H1 (cell line): ENCODE results near the gene MRPS34. TPM values are rescaled to one million over a fixed set of nuclear protein-coding genes. Genes with fewer than 3 reads are reported as not detected.

Experiments used
- CTCF ChIA-PET: fragments of 300-600 bp; sonication (Branson Sonifier 250); formaldehyde crosslinking; loops from one replicate; lab custom pipeline; 2021; ENCODE audit not compliant: partially characterized antibody; lab: Charles Lee
- POLR2A ChIA-PET: fragments of 300-600 bp; sonication (Branson Sonifier 250); formaldehyde crosslinking; loops from one replicate; lab custom pipeline; 2021; ENCODE audit warnings: inconsistent platforms; ENCODE audit not compliant: partially characterized antibody; lab: Charles Lee
- DNase-seq, 2 experiments: peaks; one replicate each; pipeline versions ENCODE4 v3.0.0 to v3.0.0-alpha.2; 2010 to 2022; ENCODE audit warnings: low spot score in 2 of 2, low read depth in 1 of 2, mixed read lengths in 1 of 2
- FAIRE-seq: peaks from 2 replicates; lab custom pipeline; 2011; peaks lifted over from hg19 to GRCh38; lab: Jason Lieb, UNC
- H2AFZ ChIP-seq: 2 replicates; pipeline ENCODE4 v1.8.1; 2012; ENCODE audit warnings: low read length, inconsistent platforms
- H2AK5ac ChIP-seq: 2 replicates; pipeline ENCODE4 v1.6.1; 2013; ENCODE audit warnings: low read depth, low read length
- H2BK120ac ChIP-seq: replicated peaks from 2 replicates; pipeline ENCODE3; 2013; ENCODE audit warnings: low read depth, low read length, inconsistent platforms
- H2BK12ac ChIP-seq: 2 replicates; pipeline ENCODE4 v1.6.1; 2013; ENCODE audit warnings: low read depth, low read length
- H2BK15ac ChIP-seq: 2 replicates; pipeline ENCODE4 v1.6.1; 2013; ENCODE audit warnings: low read length
- H2BK20ac ChIP-seq: 2 replicates; pipeline ENCODE4 v1.6.1; 2013; ENCODE audit warnings: low read length
- H2BK5ac ChIP-seq: 2 replicates; pipeline ENCODE4 v1.6.1; 2013; ENCODE audit warnings: low read depth, low read length
- H3K14ac ChIP-seq: 2 replicates; pipeline ENCODE4 v1.6.1; 2013; ENCODE audit warnings: inconsistent platforms; ENCODE audit not compliant: insufficient read length
- H3K18ac ChIP-seq: 2 replicates; pipeline ENCODE4 v1.6.1; 2013; ENCODE audit warnings: low read length; ENCODE audit errors: extremely low read depth
- H3K23ac ChIP-seq: 2 replicates; pipeline ENCODE4 v1.6.1; 2013; ENCODE audit warnings: inconsistent platforms; ENCODE audit not compliant: insufficient read length
- H3K23me2 ChIP-seq: 2 replicates; pipeline ENCODE4 v1.6.1; 2013; ENCODE audit warnings: low read depth, low read length
- H3K27ac ChIP-seq: 2 replicates; pipeline ENCODE4 v1.6.1; 2011; ENCODE audit warnings: low read depth, low read length, inconsistent platforms
- H3K27me3 ChIP-seq, 4 experiments: replicated peaks in 1 of 4; 1 replicate in 1 of 4; 2 replicates in 3 of 4; pipeline versions ENCODE4 v1.6.1 to v1.8.1; 2011 to 2013; ENCODE audit warnings: low read length in 3 of 4, mild to moderate bottlenecking in 3 of 4, inconsistent platforms in 2 of 4, mixed read lengths in 2 of 4, moderate library complexity in 1 of 4; ENCODE audit not compliant: control insufficient read depth in 3 of 4, insufficient read depth in 3 of 4; ENCODE audit errors: extremely low read depth in 1 of 4
- H3K36me3 ChIP-seq, 4 experiments: 2 replicates each; pipeline versions ENCODE4 v1.6.1 to v1.8.1; 2011 to 2013; ENCODE audit warnings: mild to moderate bottlenecking in 4 of 4, low read length in 3 of 4, moderate library complexity in 2 of 4, control low read depth in 1 of 4, inconsistent platforms in 1 of 4; ENCODE audit not compliant: insufficient read depth in 4 of 4, control insufficient read depth in 2 of 4
- H3K4ac ChIP-seq: replicated peaks from 2 replicates; pipeline ENCODE3; 2013; ENCODE audit warnings: low read length, low read depth, mixed read lengths, inconsistent platforms; ENCODE audit not compliant: insufficient read length
- H3K4me1 ChIP-seq, 4 experiments: replicated peaks in 1 of 4; 1 replicate in 1 of 4; 2 replicates in 3 of 4; pipeline versions ENCODE4 v1.6.1 to v1.8.1; 2011 to 2013; ENCODE audit warnings: low read length in 3 of 4, inconsistent platforms in 2 of 4, mixed read lengths in 1 of 4; ENCODE audit not compliant: insufficient read depth in 4 of 4, control insufficient read depth in 3 of 4
- H3K4me2 ChIP-seq, 2 experiments: 2 replicates each; pipeline versions ENCODE4 v1.6.1 to v1.8.1; 2011 to 2013; ENCODE audit warnings: low read depth in 2 of 2, low read length in 2 of 2, control low read depth in 1 of 2, inconsistent platforms in 1 of 2, mild to moderate bottlenecking in 1 of 2; ENCODE audit not compliant: insufficient read depth in 1 of 2
- H3K4me3 ChIP-seq, 4 experiments: fragments of 200-600, 300-600 bp in 1 of 4; sonication (generic), shearing (Covaris generic), sonication (Bioruptor Twin) in 1 of 4; 2 replicates each; pipeline versions ENCODE4 v1.5.1 to v1.8.1; 2011 to 2016; ENCODE audit warnings: low read length in 4 of 4, low read depth in 3 of 4, control low read depth in 2 of 4, inconsistent platforms in 2 of 4, mild to moderate bottlenecking in 2 of 4, mixed read lengths in 1 of 4, moderate library complexity in 1 of 4; ENCODE audit not compliant: insufficient read depth in 2 of 4; ENCODE audit errors: extremely low read depth in 1 of 4
- H3K56ac ChIP-seq: replicated peaks from 2 replicates; pipeline ENCODE3; 2013; ENCODE audit warnings: low read depth, mild to moderate bottlenecking, mixed read lengths, low read length, inconsistent platforms; ENCODE audit not compliant: insufficient read length
- H3K79me1 ChIP-seq: 2 replicates; pipeline ENCODE4 v1.6.1; 2013; ENCODE audit warnings: low read depth, low read length, control low read depth
- H3K79me2 ChIP-seq, 2 experiments: 2 replicates each; pipeline versions ENCODE4 v1.6.1 to v1.8.1; 2012 to 2013; ENCODE audit warnings: low read length in 2 of 2, mild to moderate bottlenecking in 2 of 2, inconsistent platforms in 1 of 2; ENCODE audit not compliant: insufficient read depth in 2 of 2, control insufficient read depth in 1 of 2
- H3K9ac ChIP-seq, 4 experiments: replicated peaks in 1 of 4; 1 replicate in 1 of 4; 2 replicates in 3 of 4; pipeline versions ENCODE4 v1.6.1 to v1.8.1; 2011 to 2013; ENCODE audit warnings: low read depth in 3 of 4, low read length in 3 of 4, control low read depth in 2 of 4, mild to moderate bottlenecking in 2 of 4, moderate library complexity in 2 of 4, inconsistent platforms in 1 of 4; ENCODE audit errors: extremely low read depth in 1 of 4
- H3K9me3 ChIP-seq, 2 experiments: 2 replicates each; pipeline versions ENCODE4 v1.6.1 to v1.8.1; 2012 to 2013; ENCODE audit warnings: mild to moderate bottlenecking in 2 of 2, moderate library complexity in 2 of 2, control low read depth in 1 of 2, inconsistent platforms in 1 of 2, low read depth in 1 of 2, low read length in 1 of 2, mixed read lengths in 1 of 2; ENCODE audit not compliant: insufficient read depth in 2 of 2
- H4K20me1 ChIP-seq, 2 experiments: replicated peaks in 1 of 2; 2 replicates each; pipeline versions ENCODE3 to v1.8.1; 2011 to 2013; ENCODE audit warnings: inconsistent platforms in 2 of 2, low read length in 2 of 2, mild to moderate bottlenecking in 1 of 2; ENCODE audit not compliant: insufficient read depth in 2 of 2, control insufficient read depth in 1 of 2
- H4K5ac ChIP-seq: 2 replicates; pipeline ENCODE4 v1.6.1; 2013; ENCODE audit warnings: low read length, low read depth, mixed read lengths, inconsistent platforms; ENCODE audit not compliant: insufficient read length
- H4K8ac ChIP-seq: 2 replicates; pipeline ENCODE4 v1.8.0; 2013; ENCODE audit warnings: mild to moderate bottlenecking, moderate library complexity, low read length, inconsistent platforms; ENCODE audit not compliant: insufficient read depth; ENCODE audit errors: extremely low read depth
- H4K91ac ChIP-seq: replicated peaks from 2 replicates; pipeline ENCODE3; 2013; ENCODE audit warnings: low read length, mixed read lengths, inconsistent platforms; ENCODE audit not compliant: insufficient read length
- ATF3 ChIP-seq: IDR thresholded peaks from 2 replicates; pipeline ENCODE4 v1.6.1; 2011; ENCODE audit warnings: low read depth, mild to moderate bottlenecking, low read length; ENCODE audit not compliant: insufficient read depth
- CBX5 ChIP-seq: fragments of 300-800, 300-1000 bp; sonication (generic); IDR thresholded peaks from 2 replicates; pipeline ENCODE4 v1.7.1; 2016; ENCODE audit warnings: antibody characterized with exemption, low read length, low read depth
- CBX8 ChIP-seq: fragments of 300-800, 300-1000 bp; sonication (generic); IDR thresholded peaks from 2 replicates; pipeline ENCODE4 v1.7.1; 2016; ENCODE audit warnings: low read depth, low read length, borderline replicate concordance
- E2F6 ChIP-seq: IDR thresholded peaks from 2 replicates; pipeline ENCODE4 v1.6.1; 2012; ENCODE audit warnings: inconsistent platforms
- FOSL1 ChIP-seq: IDR thresholded peaks from 2 replicates; pipeline ENCODE4 v1.6.1; 2011; ENCODE audit warnings: mild to moderate bottlenecking, low read depth, low read length, moderate library complexity; ENCODE audit not compliant: insufficient read depth
- GTF2F1 ChIP-seq: IDR thresholded peaks from 2 replicates; pipeline ENCODE4 v1.6.1; 2012; ENCODE audit warnings: low read depth, low read length, improper control_type of control experiment, borderline replicate concordance
- KDM1A ChIP-seq: fragments of 200-600, 300-600 bp; sonication (generic); IDR thresholded peaks from 2 replicates; pipeline ENCODE4 v1.7.1; 2016; ENCODE audit warnings: mild to moderate bottlenecking, low read length, borderline replicate concordance
- KDM4A ChIP-seq: IDR thresholded peaks from one replicate; pipeline ENCODE4 v1.7.1; 2012; ENCODE audit warnings: low read depth, mild to moderate bottlenecking, moderate library complexity, low read length, inconsistent platforms; ENCODE audit not compliant: severe bottlenecking
- KDM5A ChIP-seq: fragments of 200-600 bp; IDR thresholded peaks from 2 replicates; pipeline ENCODE4 v1.7.1; 2012; ENCODE audit warnings: mild to moderate bottlenecking, low read length, inconsistent platforms, mixed read lengths
- MAFK ChIP-seq: IDR thresholded peaks from 2 replicates; pipeline ENCODE4 v1.6.1; 2012; ENCODE audit warnings: low read depth, mild to moderate bottlenecking, improper control_type of control experiment, low read length
- NRF1 ChIP-seq: IDR thresholded peaks from 2 replicates; pipeline ENCODE4 v1.6.1; 2011; ENCODE audit warnings: mild to moderate bottlenecking, low read depth, low read length, improper control_type of control experiment
- POLR2A ChIP-seq, 2 experiments: IDR thresholded peaks; 1 replicate in 1 of 2; 2 replicates in 1 of 2; pipeline ENCODE4 v1.6.1; 2011; ENCODE audit warnings: low read depth in 2 of 2, low read length in 2 of 2, mild to moderate bottlenecking in 2 of 2; ENCODE audit errors: control extremely low read depth in 1 of 2
- SIRT6 ChIP-seq: IDR thresholded peaks from one replicate; pipeline ENCODE4 v1.7.1; 2012; ENCODE audit warnings: low read length, inconsistent platforms
- TEAD4 ChIP-seq: IDR thresholded peaks from 2 replicates; pipeline ENCODE4 v1.6.1; 2012; ENCODE audit warnings: low read depth, low read length, inconsistent platforms, mixed read lengths
- WGBS, 2 experiments: shearing (Covaris generic) in 1 of 2; methylation state at CpG; one replicate each; pipeline versions ENCODE4 v1.1.6 to v1.1.7; 2013 to 2015; ENCODE audit warnings: low lambda C conversion rate in 2 of 2, mixed read lengths in 2 of 2, inconsistent platforms in 1 of 2, low coverage in 1 of 2, missing lambda C conversion rate in 1 of 2; ENCODE audit not compliant: insufficient replicate concordance in 2 of 2, insufficient coverage in 1 of 2, insufficient read length in 1 of 2; ENCODE audit errors: extremely low coverage in 1 of 2, missing lambda C conversion rate in 1 of 2; 5-methylcytosine and 5-hydroxymethylcytosine counted together
- polyA plus RNA-seq, 7 experiments: library from polyadenylated mRNA; depleted of rRNA in 3 of 7; stranded (reverse) in 5 of 7; unstranded in 2 of 7; fragments of >200 nt in 5 of 7; fragments of 200-250 nt in 2 of 7; gene quantifications; 1 replicate in 5 of 7; 2 replicates in 1 of 7; 4 replicates in 1 of 7; pipeline versions ENCODE4 v1.2.1 to v1.2.3, GENCODE V29; 2011 to 2013; ENCODE audit warnings: missing spikeins in 2 of 7, mixed read lengths in 2 of 7
- total RNA-seq: library from RNA; stranded (reverse); fragmentation: NEBNext Ultra II Directional; extraction: Animal tissue kit (Norgen Biotek cat#: 25700); gene quantifications from 2 replicates; pipeline ENCODE4 v1.2.1, GENCODE V29; 2021

Gene MRPS34
- total and polyA plus RNA-seq, 2 of the 8 experiments (the other 6 are each of a cell fraction or from before 2014, with no cell fraction given) = 168 to 252 TPM

- ChIA-PET CTCF (interaction anchor here (0.7 kb wide), 1 partner anchor 123 kb away, joined by 3 read pairs; no protein-coding TSS in a partner anchor), POLR2A (interaction anchor here (1.5 kb wide), 1 partner anchor 26 kb away, joined by 3 read pairs; the partner anchor contains the start of genes FAHD1 and HAGH)
- Histone ChIP-seq H3K4me1 (no peaks in the 10 kb centered on the region), H3K4ac (no peak overlapping the region), H3K56ac (no peak overlapping the region), H4K8ac (no peak overlapping the region), H3K4me2 (no peak overlapping the region), H3K79me2 (no peaks in the 10 kb centered on the region), H2BK15ac (no peak overlapping the region), H2BK5ac (no peak overlapping the region), H3K4me3 (no peak overlapping the region), H2AFZ (no peak overlapping the region), H3K9me3 (peaks cover 29 to 35% of the 10 kb centered on the region in 2 experiments), H3K18ac (no peak overlapping the region), H2BK20ac (no peak overlapping the region), H2BK12ac (no peak overlapping the region), H4K5ac (no peak overlapping the region), H3K27ac (no peak overlapping the region), H3K79me1 (no peaks in the 10 kb centered on the region), H3K9ac (no peak overlapping the region), H3K36me3 (no peaks in the 10 kb centered on the region), H4K91ac (no peak overlapping the region), H4K20me1 (no peaks in the 10 kb centered on the region), H3K23ac (no peak overlapping the region), H3K27me3 (no peaks in the 10 kb centered on the region), H3K14ac (no peak overlapping the region), H3K23me2 (no peaks in the 10 kb centered on the region), H2BK120ac (no peak overlapping the region), H2AK5ac (no peak overlapping the region)
- TF ChIP-seq CBX8 (no peak), SIRT6 (no peak), ATF3 (no peak), KDM4A (no peak), NRF1 (no peak), KDM5A (no peak), CBX5 (no peak), MAFK (no peak), GTF2F1 (no peak), E2F6 (no peak), KDM1A (no peak), TEAD4 (no peak), FOSL1 (no peak), POLR2A (IDR thresholded peaks at IDR 0.05; ENCODE audit: control extremely low read depth in 1 of 2, low read depth in 2 of 2, low read length in 2 of 2) (no peak)
- DNase-seq (no peak), FAIRE-seq (no peak)
- WGBS, 2 experiments = 84% methylated on average over 10 of the region's 10 CpGs; no CpG with 5 or more reads in 1 of the 2 experiments
Measured at GRCh38 chr16:1800701-1801100, 27.8 kb upstream of the MRPS34 start.
